Ishikawa (cell line): Measurements from ENCODE around the gene TNFSF13B.

Experiments used
- CEBPB ChIP-seq: IDR thresholded peaks from 2 replicates; pipeline ENCODE4 v1.6.1; 2012
- CREB1 ChIP-seq: IDR thresholded peaks from 2 replicates; pipeline ENCODE4 v1.6.1; 2012; ENCODE audit warnings: low read depth
- EGR1 ChIP-seq: IDR thresholded peaks from 2 replicates; pipeline ENCODE4 v1.6.1; 2012
- EP300 ChIP-seq: IDR thresholded peaks from 2 replicates; pipeline ENCODE4 v1.6.1; 2012; ENCODE audit warnings: borderline replicate concordance
- FOXM1 ChIP-seq: IDR thresholded peaks from 2 replicates; pipeline ENCODE4 v1.6.1; 2012; ENCODE audit warnings: low read depth, borderline replicate concordance
- NFIC ChIP-seq: IDR thresholded peaks from 2 replicates; pipeline ENCODE4 v1.6.1; 2012
- RAD21 ChIP-seq: IDR thresholded peaks from 2 replicates; pipeline ENCODE4 v1.6.1; 2012; ENCODE audit warnings: low read depth
- TAF1 ChIP-seq: IDR thresholded peaks from 2 replicates; pipeline ENCODE4 v1.6.1; 2012; ENCODE audit warnings: low read depth, mild to moderate bottlenecking
- TCF12 ChIP-seq: IDR thresholded peaks from 2 replicates; pipeline ENCODE4 v1.6.1; 2012; ENCODE audit warnings: low read depth
- TEAD4 ChIP-seq: IDR thresholded peaks from 2 replicates; pipeline ENCODE4 v1.6.1; 2012
- YY1 ChIP-seq: IDR thresholded peaks from 2 replicates; pipeline ENCODE4 v1.6.1; 2012; ENCODE audit warnings: low read depth
- ZBTB7A ChIP-seq: IDR thresholded peaks from 2 replicates; pipeline ENCODE4 v1.6.1; 2012; ENCODE audit warnings: low read depth
- TF ChIP-seq, protein P1 (sequence below): IDR thresholded peaks from 2 replicates; pipeline ENCODE4 v1.6.1; 2012
- TF ChIP-seq, protein P2 (sequence below): IDR thresholded peaks from 2 replicates; pipeline ENCODE4 v1.6.1; 2012; ENCODE audit warnings: low read depth, mild to moderate bottlenecking
- TF ChIP-seq, protein P3 (sequence below): IDR thresholded peaks from 2 replicates; pipeline ENCODE4 v1.6.1; 2012

The TNFSF13B gene

DNA sequence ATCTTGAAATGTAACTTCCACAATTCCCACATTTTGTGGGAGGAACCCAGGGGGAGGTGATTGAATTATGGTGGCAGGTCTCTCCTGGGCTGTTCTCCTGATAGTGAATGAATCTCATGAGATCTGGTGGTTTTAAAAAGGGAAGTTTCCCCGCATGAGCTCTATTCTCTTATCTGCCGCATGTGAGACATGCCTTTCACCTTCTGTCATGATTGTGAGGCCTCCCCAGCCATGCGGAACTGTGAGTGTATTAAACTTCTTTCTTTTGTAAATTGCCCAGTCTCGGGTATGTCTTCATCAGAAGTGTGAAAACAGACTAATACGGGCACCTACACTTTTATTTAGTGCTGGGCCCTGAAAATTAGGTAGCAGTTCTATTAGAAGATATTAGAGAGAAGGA lies 45.8 kb downstream of the TNFSF13B start:
- TF ChIP-seq TCF12 (no peak), CEBPB (no peak)
- TF ChIP-seq, protein P1, sequence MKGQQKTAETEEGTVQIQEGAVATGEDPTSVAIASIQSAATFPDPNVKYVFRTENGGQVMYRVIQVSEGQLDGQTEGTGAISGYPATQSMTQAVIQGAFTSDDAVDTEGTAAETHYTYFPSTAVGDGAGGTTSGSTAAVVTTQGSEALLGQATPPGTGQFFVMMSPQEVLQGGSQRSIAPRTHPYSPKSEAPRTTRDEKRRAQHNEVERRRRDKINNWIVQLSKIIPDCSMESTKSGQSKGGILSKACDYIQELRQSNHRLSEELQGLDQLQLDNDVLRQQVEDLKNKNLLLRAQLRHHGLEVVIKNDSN, result no peak

DNA sequence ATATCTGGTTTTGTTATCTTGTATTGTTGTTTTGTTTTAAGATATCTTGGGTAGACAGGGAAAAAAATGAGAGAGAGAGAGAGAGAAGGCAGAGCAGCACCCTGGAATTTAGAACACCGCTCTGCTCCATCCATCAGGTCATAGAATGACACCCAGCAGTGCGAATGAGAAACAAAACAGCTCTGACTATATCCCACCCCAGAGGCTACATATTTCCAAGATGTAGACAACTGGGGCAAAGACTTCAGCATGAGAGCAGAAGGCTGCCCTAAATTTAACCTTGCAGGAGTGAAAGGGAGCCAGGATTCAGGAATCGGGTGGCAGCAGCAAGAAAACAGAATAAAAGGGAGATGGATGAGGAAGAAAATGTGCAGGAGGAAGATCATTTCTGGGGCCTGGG lies 46.5 kb downstream of the TNFSF13B start:
- TF ChIP-seq TEAD4 (no peak), CEBPB (no peak), FOXM1 (no peak), YY1 (no peak), TCF12 (no peak), TAF1 (no peak), EP300 (no peak), RAD21 (no peak), NFIC (no peak), EGR1 (no peak), CREB1 (no peak)
- TF ChIP-seq, protein P2, sequence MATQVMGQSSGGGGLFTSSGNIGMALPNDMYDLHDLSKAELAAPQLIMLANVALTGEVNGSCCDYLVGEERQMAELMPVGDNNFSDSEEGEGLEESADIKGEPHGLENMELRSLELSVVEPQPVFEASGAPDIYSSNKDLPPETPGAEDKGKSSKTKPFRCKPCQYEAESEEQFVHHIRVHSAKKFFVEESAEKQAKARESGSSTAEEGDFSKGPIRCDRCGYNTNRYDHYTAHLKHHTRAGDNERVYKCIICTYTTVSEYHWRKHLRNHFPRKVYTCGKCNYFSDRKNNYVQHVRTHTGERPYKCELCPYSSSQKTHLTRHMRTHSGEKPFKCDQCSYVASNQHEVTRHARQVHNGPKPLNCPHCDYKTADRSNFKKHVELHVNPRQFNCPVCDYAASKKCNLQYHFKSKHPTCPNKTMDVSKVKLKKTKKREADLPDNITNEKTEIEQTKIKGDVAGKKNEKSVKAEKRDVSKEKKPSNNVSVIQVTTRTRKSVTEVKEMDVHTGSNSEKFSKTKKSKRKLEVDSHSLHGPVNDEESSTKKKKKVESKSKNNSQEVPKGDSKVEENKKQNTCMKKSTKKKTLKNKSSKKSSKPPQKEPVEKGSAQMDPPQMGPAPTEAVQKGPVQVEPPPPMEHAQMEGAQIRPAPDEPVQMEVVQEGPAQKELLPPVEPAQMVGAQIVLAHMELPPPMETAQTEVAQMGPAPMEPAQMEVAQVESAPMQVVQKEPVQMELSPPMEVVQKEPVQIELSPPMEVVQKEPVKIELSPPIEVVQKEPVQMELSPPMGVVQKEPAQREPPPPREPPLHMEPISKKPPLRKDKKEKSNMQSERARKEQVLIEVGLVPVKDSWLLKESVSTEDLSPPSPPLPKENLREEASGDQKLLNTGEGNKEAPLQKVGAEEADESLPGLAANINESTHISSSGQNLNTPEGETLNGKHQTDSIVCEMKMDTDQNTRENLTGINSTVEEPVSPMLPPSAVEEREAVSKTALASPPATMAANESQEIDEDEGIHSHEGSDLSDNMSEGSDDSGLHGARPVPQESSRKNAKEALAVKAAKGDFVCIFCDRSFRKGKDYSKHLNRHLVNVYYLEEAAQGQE, result no peak
- TF ChIP-seq, protein P1, result no peak
- TF ChIP-seq, protein P3, sequence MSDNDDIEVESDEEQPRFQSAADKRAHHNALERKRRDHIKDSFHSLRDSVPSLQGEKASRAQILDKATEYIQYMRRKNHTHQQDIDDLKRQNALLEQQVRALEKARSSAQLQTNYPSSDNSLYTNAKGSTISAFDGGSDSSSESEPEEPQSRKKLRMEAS, result no peak

DNA sequence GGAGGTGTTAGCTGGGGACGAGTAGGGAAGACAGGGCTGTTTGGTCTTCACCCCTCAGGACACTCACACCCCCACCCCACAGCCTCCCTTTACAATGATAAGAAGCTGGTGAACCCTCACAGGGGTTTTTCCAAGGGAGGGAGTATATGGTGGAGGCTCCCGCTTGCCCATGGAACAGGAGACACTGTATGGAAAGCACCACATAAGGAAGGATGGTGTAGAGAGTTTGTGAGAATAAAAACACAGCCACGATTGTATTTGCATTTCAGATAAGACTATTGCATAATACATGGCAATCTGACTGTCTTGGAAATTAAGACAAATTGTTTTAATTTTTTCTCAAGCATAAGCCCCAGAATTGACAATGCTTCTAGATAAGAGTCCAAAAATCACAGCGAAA lies 46.9 kb downstream of the TNFSF13B start:
- TF ChIP-seq FOXM1, result no peak
- no peak for TF ChIP-seq EP300
- no peak for TF ChIP-seq EGR1
- TF ChIP-seq TAF1, result no peak
- TF ChIP-seq, protein P1, result no peak
- TF ChIP-seq ZBTB7A, result no peak
- no peak for TF ChIP-seq TCF12

DNA sequence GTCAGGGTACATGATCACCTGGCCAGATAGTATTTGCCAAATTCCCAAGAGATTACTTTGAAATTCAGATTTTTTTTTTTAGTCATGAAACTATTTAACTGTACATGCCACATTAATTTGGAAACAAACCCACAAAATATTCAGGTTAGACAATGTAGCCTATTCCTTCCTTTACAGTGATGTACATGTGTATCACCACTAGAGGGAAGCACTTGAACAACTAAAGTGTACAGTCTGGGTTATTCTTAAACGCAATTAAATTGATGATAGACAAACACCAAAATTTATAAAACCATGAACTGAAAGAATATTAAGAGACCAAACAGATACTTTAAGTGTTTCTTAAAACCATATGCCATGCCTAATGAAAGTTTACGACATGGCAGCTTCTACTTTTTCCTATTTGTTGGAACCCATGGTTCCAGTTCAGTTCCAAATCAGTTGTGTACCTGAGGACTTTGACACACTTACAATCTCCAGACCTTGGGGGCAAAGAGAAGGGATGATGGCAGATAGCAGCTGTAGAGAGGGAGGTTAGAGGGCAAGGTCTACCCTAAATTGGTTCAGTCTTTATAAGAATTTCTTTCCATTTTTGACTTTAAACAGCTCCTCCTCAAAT lies 52.8 kb downstream of the TNFSF13B start:
- TF ChIP-seq, protein P3, result no peak
- TF ChIP-seq RAD21, result peak; percentile 69

DNA sequence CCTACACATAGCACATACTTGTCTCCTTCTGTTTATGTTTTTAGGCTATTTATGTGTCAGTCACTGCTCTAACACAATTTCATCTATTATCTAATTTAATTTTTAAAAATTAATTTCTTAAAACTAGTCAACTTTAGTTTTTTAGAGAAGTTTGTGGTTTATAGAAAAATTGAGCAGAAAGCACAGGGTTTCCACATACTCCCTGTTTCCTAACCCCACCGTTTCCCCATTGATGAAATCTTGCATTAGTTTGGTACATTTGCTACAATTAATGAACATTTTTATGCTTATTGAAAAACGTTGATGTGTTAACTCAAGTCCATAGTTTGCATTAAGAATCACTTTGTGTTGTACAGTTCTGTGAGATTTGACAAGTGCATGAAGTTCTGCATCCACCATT lies 53.5 kb downstream of the TNFSF13B start:
- TF ChIP-seq ZBTB7A (no peak), CEBPB (no peak), FOXM1 (no peak), CREB1 (no peak), EP300 (no peak), EGR1 (no peak), TAF1 (no peak), TEAD4 (no peak), RAD21 (no peak), TCF12 (no peak), YY1 (no peak), NFIC (no peak)
- TF ChIP-seq, protein P3, result no peak
- TF ChIP-seq, protein P1, result no peak
- TF ChIP-seq, protein P2, result no peak

DNA sequence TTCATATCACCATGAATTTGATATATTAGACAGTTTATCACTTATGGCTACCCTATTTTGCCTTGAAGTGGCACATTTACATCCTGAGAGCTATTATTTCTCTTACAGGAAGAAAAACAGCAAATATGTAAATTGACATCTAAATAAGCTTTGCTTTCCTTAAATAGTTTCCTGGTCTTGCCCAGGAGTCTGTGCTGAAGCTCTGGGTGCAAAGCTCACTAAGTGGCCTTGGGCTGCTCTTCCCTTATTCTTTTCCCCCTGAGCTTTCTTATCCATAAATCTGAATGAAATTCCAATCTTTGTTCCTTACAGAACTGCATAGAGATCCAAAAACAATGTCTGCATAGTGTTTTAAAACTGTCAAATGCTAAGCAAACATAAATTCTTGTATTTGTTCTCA lies 56.3 kb downstream of the TNFSF13B start:
- TF ChIP-seq NFIC, result no peak
- TF ChIP-seq EGR1, result no peak
- TF ChIP-seq TAF1, result no peak
- no peak for TF ChIP-seq TEAD4
